ENCODE data around the gene CDCA4. TPM values are rescaled to one million over a fixed set of nuclear protein-coding genes. Genes with fewer than 3 reads are reported as not detected.

CDCA4 gene
- total and polyA plus RNA-seq, 10 of the 15 experiments (the other 5 are each of a cell fraction or from before 2014, with no cell fraction given) = 10.4 to 64.0 (median 52.1) TPM

DNA sequence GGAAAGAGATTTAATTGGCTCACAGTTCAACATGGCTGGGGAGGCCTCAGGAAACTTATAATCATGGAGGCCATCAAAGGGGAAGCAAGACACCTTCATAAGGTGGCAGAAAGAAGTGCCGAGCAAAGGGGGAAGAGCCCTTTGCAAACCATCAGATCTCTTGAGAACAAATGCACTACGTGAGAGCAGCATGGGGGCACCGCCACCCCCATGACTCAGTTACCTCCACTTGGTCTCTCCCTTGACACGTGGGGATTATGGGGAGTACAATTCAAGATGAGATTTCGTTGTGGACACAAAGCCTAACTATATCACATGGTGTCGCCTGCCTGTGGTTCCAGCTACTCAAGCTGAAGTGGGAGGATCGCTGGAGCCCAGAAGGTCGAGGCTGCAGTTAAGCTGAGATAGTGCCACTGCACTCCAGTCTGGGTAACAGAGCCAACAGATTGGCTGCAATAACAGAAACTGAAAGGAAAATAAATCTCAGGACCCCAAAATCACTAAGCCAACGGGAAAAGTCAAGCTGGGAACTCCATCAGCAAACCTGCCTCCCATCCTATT lies 10.0 kb upstream of the CDCA4 start (continued):
- TF ChIP-seq, protein P1, sequence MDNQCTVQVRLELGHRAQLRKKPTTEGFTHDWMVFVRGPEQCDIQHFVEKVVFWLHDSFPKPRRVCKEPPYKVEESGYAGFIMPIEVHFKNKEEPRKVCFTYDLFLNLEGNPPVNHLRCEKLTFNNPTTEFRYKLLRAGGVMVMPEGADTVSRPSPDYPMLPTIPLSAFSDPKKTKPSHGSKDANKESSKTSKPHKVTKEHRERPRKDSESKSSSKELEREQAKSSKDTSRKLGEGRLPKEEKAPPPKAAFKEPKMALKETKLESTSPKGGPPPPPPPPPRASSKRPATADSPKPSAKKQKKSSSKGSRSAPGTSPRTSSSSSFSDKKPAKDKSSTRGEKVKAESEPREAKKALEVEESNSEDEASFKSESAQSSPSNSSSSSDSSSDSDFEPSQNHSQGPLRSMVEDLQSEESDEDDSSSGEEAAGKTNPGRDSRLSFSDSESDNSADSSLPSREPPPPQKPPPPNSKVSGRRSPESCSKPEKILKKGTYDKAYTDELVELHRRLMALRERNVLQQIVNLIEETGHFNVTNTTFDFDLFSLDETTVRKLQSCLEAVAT (IDR thresholded peaks at IDR 0.05) = no peak
- TF ChIP-seq, protein P2, sequence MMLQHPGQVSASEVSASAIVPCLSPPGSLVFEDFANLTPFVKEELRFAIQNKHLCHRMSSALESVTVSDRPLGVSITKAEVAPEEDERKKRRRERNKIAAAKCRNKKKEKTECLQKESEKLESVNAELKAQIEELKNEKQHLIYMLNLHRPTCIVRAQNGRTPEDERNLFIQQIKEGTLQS (IDR thresholded peaks at IDR 0.05; ENCODE audit: borderline replicate concordance, extremely low read depth, low read depth, low read length) = no peak

DNA sequence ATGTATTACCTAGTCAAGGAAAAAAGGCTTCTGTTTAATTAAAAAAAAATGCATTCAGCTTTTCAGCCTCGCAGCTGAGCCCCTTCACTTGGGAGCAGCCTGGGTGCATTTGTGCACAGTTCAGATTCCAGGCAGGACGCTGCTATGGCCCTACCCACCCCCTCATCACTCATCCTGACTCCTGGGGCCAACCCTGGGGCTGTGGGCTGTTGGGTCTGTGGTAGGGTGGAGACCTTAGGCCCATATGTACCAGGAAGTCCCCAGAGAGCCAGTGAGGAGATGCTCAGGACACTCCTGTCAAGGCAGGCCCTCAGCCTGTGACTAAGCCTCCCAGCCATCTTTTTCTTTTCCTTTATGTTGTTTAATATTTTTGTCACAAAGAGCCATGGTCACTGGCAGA lies 9.3 kb upstream of the CDCA4 start:
- POLR2A ChIA-PET = no interaction called here

More for the DNA sequence above, 9.3 kb upstream of the CDCA4 start:
- Histone ChIP-seq H3K4me3 (no peak overlapping the region), H3K4me1 (ENCODE audit: control insufficient read depth, insufficient read depth, low read length) (peaks cover 15% of the 10 kb centered on the region), H3K79me2 (ENCODE audit: control insufficient read depth, insufficient read depth, low read length) (no peaks in the 10 kb centered on the region), H3K9ac (ENCODE audit: control insufficient read depth, insufficient read depth, low read length) (no peak overlapping the region), H3K9me3 (replicated peaks; ENCODE audit: control insufficient read depth, insufficient read depth, low read length) (peaks cover 9% of the 10 kb centered on the region; the same call in 2 of the 3 replicates), H4K20me1 (ENCODE audit: control insufficient read depth, insufficient read depth) (no peaks in the 10 kb centered on the region), H3K27ac (ENCODE audit: control insufficient read depth, insufficient read depth) (no peak overlapping the region), H3K27me3 (replicated peaks in 1 of 2; ENCODE audit: control insufficient read depth in 2 of 2, insufficient read depth in 2 of 2, low read length in 1 of 2) (no peaks in the 10 kb centered on the region), H3K36me3 (ENCODE audit: control insufficient read depth in 2 of 2, insufficient read depth in 2 of 2, low read length in 1 of 2) (no peaks in the 10 kb centered on the region), H3K4me2 (ENCODE audit: control insufficient read depth, insufficient read depth) (no peak overlapping the region), H2AFZ (ENCODE audit: control insufficient read depth, low read depth, low read length) (no peak overlapping the region)
- intact Hi-C loops (cut with micrococcal nuclease; ENCODE audit: unreplicated experiment) (no loop called here), in situ Hi-C loops (cut with MboI) (no loop called here)
- no TSS peak for BruUV-seq (replicated peaks)
- ATAC-seq (no peak), FAIRE-seq (no peak), DNase-seq (ENCODE audit: low read depth, low spot score) (no peak)
- RAD21 ChIA-PET (ENCODE audit: unreplicated experiment) = no interaction called here
- TF ChIP-seq SP1 (IDR thresholded peaks at IDR 0.05; ENCODE audit: low read depth, low read length) = no peak
- no peak for TF ChIP-seq RELA (IDR thresholded peaks at IDR 0.05; ENCODE audit: borderline replicate concordance, partially characterized antibody)
- SMC1A ChIA-PET (ENCODE audit: uncharacterized antibody, unreplicated experiment) = no interaction called here
- WGBS (ENCODE audit: insufficient coverage, insufficient replicate concordance, low lambda C conversion rate, missing lambda C conversion rate) = 77% methylated on average over 2 of the region's 2 CpGs
- CTCF ChIA-PET = no interaction called here

Data from GM12878 (cell line).